Liver (tissue), 3 donors: ENCODE data around the gene SLC35G4.

Experiments
- GABPA ChIP-seq, 2 donors: IDR thresholded peaks in 1 of 2; conservative IDR thresholded peaks in 1 of 2; 2 replicates each; pipeline ENCODE4 v1.6.1; 2016; ENCODE audit warnings: antibody characterized with exemption in 2 of 2, mild to moderate bottlenecking in 1 of 2, moderate library complexity in 1 of 2
- TF ChIP-seq, protein P1 (sequence below): fragments of 150-350 bp; IDR thresholded peaks from 2 replicates; pipeline ENCODE4 v1.5.1; 2017; ENCODE audit warnings: improper control_type of control experiment, low read depth, low read length; ENCODE audit not compliant: missing input control
- TF ChIP-seq, protein P2 (sequence below): IDR thresholded peaks from 2 replicates; pipeline ENCODE4 v1.6.1; 2016; ENCODE audit warnings: antibody characterized with exemption, mild to moderate bottlenecking
- donor health status: healthy.
- donor health status: healthy.

DNA sequence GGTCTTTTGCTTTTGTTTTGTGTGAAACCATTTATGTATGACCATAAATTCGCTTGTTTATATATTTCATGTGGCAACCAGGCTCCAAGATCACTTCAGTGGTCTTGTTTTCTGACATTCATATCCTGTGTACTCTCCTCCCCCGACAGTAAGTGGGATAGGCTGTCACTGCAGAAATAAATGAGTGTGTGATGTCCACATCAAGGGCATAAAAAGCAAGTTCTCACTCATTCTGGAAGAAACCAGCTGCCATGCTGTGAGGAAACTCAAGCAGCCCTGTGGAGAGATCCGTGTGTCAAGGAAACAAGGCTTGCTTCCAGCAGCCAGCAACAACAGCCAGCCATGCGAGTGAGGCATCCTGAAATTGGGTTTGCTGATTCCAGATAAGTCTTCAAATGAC, 40.4 kb downstream of the SLC35G4 start:
- TF ChIP-seq, protein P1, sequence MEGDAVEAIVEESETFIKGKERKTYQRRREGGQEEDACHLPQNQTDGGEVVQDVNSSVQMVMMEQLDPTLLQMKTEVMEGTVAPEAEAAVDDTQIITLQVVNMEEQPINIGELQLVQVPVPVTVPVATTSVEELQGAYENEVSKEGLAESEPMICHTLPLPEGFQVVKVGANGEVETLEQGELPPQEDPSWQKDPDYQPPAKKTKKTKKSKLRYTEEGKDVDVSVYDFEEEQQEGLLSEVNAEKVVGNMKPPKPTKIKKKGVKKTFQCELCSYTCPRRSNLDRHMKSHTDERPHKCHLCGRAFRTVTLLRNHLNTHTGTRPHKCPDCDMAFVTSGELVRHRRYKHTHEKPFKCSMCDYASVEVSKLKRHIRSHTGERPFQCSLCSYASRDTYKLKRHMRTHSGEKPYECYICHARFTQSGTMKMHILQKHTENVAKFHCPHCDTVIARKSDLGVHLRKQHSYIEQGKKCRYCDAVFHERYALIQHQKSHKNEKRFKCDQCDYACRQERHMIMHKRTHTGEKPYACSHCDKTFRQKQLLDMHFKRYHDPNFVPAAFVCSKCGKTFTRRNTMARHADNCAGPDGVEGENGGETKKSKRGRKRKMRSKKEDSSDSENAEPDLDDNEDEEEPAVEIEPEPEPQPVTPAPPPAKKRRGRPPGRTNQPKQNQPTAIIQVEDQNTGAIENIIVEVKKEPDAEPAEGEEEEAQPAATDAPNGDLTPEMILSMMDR: no peak
- TF ChIP-seq, protein P2, sequence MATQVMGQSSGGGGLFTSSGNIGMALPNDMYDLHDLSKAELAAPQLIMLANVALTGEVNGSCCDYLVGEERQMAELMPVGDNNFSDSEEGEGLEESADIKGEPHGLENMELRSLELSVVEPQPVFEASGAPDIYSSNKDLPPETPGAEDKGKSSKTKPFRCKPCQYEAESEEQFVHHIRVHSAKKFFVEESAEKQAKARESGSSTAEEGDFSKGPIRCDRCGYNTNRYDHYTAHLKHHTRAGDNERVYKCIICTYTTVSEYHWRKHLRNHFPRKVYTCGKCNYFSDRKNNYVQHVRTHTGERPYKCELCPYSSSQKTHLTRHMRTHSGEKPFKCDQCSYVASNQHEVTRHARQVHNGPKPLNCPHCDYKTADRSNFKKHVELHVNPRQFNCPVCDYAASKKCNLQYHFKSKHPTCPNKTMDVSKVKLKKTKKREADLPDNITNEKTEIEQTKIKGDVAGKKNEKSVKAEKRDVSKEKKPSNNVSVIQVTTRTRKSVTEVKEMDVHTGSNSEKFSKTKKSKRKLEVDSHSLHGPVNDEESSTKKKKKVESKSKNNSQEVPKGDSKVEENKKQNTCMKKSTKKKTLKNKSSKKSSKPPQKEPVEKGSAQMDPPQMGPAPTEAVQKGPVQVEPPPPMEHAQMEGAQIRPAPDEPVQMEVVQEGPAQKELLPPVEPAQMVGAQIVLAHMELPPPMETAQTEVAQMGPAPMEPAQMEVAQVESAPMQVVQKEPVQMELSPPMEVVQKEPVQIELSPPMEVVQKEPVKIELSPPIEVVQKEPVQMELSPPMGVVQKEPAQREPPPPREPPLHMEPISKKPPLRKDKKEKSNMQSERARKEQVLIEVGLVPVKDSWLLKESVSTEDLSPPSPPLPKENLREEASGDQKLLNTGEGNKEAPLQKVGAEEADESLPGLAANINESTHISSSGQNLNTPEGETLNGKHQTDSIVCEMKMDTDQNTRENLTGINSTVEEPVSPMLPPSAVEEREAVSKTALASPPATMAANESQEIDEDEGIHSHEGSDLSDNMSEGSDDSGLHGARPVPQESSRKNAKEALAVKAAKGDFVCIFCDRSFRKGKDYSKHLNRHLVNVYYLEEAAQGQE: no peak
- no peak for TF ChIP-seq GABPA (IDR thresholded peaks at IDR 0.05 in 1 of 2, conservative IDR thresholded peaks at IDR 0.05 in 1 of 2)
